ENCODE measurements around the gene PSAP.

GRCh38 chr10:71881647-71882355, 30.8 kb upstream of the PSAP start:
- no peak for TF ChIP-seq EZH2 (IDR thresholded peaks at IDR 0.05; ENCODE audit: low read depth)
- TF ChIP-seq CTCF (conservative IDR thresholded peaks at IDR 0.05) = no peak
